GM19438 (cell line): ENCODE data around the gene MPO.

Source experiments
- ATAC-seq: cut with Tn5 transposase; IDR thresholded peaks from one replicate; pipeline ENCODE4 v1.9.1; 2021; ENCODE audit warnings: low read depth; ENCODE audit not compliant: unreplicated experiment

The MPO gene

DNA sequence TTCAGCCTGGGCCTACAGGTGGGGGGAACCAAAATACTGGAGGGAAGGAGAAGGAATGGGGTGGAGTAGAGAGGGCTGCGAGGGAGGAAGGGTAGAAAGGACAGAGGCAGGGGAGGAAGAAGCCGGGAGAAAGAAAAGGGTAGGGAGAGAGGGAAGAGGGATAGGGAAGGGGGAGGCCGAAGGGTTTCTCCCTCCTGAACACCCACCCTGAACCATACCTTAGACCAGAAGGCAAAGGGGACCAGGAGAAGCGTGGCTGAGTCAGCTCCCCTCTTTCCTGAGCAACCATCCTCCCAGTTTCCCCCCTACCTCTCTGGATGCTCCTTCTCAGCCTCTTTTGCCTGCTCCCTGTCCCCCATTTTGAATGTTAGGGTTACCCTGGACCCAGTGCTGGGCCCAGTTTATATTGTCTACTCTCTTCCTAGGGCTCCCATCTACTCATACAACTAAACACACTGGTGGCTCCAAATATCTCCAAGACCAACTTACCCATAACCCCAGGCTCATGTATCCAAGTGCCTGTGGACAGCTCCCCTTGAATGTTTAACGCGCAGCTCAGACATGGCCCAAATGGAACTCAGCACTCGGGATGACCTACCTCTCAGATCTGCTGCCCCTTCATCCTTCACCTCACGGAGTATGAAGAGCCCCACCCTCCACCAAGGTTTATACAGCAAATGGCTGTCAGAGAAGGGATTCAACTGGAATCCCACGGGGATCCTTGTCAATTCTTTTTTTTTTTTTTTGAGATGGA is 40.0 kb upstream of the MPO start:
- no peak for ATAC-seq

- ATAC-seq = no peak
Observed at GRCh38 chr17:58320163-58320558, 39.4 kb upstream of the MPO start.

DNA sequence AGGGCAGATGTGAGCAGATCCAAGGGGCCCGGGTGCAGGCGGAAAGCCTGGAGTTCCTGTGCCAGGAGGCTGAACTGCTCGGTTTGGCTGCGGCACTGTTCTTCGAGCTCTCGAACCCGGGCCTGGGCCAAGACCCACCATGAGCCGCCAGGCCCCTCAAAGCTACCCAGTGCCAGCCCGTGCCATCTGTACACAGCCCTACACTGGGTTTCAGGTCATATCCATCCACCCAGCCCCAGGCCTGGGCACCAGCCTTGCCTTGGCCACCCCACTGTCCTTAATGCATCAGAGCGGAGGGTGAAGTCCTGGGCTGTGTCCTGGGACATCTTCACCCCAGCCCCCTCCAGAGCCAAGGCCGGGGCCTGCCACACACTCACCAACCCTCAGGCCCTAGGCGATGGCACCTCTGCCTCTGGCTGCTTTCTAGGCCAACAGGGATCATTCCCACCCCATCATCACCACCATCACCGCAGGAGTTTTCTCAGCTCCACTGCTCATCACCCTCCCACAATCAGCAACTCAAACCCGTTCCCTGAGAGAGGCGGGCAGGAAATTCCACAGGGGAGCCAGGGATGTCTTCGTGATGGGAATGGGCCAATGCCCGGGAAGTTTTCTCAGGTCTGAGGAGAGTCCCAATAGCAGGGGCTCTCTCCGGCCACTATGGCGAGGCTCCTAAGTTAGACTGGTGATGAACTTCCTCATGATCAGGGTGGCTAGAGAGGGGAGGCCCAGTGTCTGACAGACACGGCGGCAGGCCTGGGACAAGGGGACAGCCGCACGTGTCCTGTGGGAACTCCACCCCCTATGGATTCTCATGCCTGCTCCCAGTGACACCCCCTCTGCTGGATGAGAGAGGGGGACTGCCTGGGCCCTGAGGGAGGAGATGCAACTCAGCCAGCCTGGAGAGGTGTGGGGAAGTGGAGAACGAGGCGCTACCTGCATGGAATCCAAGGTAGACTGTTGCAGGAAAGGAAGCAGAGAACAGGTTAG is 38.7 kb upstream of the MPO start:
- ATAC-seq = no peak

DNA sequence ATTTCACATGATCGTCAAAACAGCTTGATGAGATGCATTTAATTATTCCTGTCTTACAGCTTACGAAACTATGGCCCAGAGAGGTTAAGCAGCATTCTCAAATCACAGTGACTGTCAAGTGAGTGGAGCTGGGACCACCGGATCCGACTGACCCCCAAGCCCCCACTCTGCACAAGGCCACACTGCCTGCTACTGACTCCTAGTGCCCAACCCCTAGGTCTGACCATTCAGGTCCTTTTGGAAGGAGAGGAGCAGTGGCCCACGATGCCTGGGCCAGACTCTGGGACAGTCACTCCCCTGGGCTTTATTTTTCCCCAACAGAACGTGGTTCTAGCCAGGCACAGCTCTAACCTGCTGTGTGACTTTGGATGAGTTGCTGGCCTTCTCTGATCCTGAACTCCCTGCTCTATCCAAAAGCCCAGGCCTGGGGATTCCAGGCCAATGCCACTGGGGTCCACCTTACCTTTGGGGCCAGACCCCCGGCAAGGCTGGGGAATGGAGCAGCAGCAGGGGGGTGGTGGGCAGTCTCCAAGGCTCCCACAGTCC is 38.0 kb upstream of the MPO start:
- no peak for ATAC-seq

DNA sequence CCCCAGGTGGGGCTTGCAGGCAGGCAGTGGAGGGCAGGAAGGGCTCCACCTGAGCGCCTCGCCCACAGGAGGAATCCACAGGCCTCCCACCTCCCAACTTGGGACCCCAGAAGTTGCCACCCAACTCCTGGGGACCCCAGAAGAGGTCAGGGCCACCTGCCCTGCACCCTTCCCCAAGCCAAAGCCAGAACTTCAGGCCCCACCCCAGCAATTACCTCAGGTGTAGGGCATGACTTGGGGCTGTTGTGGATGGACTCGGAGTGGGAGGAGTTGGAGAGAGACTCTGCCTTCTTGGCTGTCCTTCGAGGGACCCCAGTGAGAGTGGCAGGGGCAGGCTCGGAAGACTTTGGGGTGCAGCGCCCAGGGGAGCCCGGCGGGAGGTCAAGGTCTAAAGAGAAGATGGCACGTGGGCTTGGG is 37.3 kb upstream of the MPO start:
- ATAC-seq = no peak

GRCh38 chr17:58317421-58318064 is 36.8 kb upstream of the MPO start:
- no peak for ATAC-seq

DNA sequence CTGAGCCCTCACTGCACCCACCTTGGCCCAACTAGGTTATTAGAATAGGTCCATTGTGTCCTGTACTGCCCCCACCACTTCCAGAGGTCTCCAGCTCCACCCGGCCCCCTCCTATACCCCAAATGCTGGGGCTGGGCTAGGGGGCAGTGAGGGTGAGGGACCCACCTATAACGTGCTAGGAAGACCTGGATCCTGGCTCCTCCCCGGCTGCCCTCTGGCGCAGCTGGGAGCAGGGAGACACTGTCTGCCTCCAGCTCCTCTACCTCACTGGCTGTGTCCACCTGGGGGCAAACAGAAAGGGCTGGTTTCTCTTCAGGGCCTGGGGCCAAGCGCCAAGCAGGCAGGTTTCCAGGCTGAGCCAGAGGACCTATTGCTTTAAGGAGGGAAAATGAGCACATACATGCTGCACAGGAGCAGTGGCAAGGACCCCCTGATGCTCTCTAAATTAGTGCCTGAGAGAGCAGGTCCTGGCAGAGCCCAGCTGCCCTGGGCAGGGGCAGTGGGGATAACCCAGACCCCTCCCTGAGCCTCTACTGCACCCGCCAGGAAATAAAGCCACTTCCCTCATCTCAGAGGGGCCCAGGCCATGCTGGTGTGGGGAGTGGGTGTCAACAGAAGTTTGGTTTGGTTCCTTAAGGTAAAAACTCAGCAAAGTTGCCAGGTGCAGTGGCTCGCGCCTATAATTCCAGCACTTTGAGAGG is 35.7 kb upstream of the MPO start:
- no peak for ATAC-seq

DNA sequence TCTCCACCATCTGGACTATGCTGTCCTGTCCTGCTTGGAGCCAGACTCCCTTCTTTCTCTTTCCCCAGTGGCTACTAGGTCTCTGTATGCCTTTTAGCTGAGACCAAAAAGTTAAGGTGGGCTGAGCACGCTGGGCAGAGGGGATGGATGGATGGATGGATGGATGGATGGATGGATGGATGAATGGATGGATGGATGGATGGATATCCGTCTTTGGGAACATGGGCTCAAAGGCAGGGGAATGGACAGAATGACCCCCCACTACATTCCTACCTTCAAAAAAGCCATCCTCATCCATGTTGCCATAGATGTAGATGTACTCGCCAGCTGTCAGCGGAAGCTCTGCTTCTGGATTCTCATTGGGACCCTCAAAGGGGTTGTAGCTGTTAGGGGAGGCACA is 35.0 kb upstream of the MPO start:
- ATAC-seq = no peak

- no peak for ATAC-seq
Observed at GRCh38 chr17:58315281-58315711, 34.6 kb upstream of the MPO start.

GRCh38 chr17:58314706-58315015 is 33.9 kb upstream of the MPO start:
- no peak for ATAC-seq

GRCh38 chr17:58313815-58314705 is 33.3 kb upstream of the MPO start:
- ATAC-seq = no peak

DNA sequence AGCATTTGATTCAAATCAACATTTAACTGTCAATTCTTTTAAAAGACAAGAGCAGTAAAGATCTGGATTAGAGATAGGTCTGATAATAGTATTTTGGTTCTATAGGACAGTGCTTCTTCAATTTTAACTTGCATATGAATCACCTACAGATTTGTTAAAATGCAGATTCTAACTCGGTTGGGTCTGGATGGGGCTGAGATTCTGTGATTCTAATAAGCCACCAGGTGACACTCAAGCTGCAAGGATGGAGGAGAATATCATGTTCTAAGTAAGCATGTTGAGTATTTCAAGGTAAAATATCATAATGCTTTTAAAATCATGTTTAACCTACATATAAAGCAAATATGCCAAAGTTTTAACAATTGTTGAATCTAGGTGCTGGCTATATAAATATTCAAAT is 32.1 kb upstream of the MPO start:
- no peak for ATAC-seq

- ATAC-seq = no peak
Observed at GRCh38 chr17:58312021-58312630, 31.4 kb upstream of the MPO start.

- ATAC-seq = no peak
Observed at GRCh38 chr17:58311429-58311894, 30.7 kb upstream of the MPO start.

- ATAC-seq = no peak
Observed at GRCh38 chr17:58310511-58311428, 30.0 kb upstream of the MPO start.

- ATAC-seq = no peak
Observed at GRCh38 chr17:58309918-58310259, 29.2 kb upstream of the MPO start.

DNA sequence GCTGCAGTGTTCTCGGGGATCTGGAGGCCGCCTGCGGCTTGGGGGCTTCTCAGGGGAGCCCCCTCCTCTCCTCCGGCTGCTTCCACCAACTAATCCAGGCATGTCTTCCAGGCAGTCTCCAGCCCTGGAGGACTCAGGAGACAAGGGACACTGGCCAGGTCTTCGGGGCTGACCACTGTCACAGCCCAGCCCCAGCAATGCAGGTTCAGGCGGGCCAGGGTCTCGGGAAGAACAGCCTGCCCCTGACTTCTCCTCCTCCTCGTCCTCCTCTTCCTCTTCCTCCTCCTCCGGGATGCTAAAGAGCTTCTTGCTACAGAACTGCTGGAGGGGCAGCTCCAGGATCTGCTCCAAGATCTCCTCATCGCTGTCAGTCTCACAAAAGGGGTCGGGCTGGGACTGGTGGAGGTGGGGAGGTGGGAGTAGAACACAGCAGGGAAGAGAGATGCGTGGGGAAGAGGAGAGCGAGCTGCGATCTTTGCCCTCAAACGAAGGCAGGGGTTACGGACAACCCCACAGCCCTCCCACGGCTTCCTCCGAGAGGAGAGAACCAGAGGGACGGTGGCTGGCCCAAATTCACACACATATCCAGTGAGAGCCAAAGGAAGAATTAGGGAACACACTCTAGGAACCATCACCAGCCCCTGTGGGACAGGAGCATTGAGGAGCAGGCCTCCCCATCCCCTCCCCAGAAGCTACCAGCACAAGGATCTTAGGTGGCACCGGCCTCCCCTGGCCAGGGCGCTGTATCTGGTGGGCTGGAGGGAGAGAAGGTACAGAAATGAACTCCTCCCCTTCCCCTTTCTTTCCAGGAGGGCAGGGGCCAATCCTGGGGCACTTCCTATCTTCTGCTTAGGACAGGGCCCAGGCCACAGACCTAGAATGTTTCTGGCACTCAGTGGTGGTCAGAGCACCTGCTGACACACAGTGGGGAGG is 28.5 kb upstream of the MPO start:
- no peak for ATAC-seq
